Measurements from ENCODE around the gene DCANP1.

Gene DCANP1

DNA sequence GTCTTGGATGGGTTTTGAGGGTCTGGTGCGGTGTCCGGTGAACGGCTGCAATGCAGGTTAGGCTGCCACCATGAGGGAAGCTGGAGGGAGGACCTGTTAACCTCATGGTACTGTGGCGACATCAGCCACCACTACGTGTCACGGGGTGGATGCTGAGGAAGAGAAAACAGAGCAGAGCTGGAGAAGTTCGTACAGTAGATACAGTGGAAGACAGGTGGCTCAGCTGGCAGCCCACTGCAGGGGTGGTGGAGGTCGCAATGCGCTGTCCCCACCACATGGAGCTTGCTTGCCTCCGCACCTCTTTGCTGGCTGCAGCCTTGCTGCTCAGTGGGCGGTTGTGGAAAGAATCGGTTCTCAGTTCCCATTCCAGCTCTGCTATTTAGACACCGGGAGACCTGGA lies 2.8 kb downstream of the DCANP1 start:
- H2BK5ac ChIP-seq (ENCODE audit: low read length) = no peak overlapping the region
- H3K9me3 ChIP-seq (replicated peaks in 1 of 2; ENCODE audit: control insufficient read depth in 2 of 2, insufficient read depth in 1 of 2, low read depth in 1 of 2, low read length in 2 of 2) = no peaks in the 10 kb centered on the region
- peaks cover 0 to 2% of the 10 kb centered on the region in 2 donors for H3K36me3 ChIP-seq (replicated peaks in 1 of 2; ENCODE audit: control insufficient read depth in 2 of 2, insufficient read depth in 2 of 2, low read length in 2 of 2)
- DNase-seq (ENCODE audit: low spot score) = no peak
- H3K14ac ChIP-seq (ENCODE audit: low read length) = peak overlapping the region; percentile 83
- H3K27ac ChIP-seq (replicated peaks; ENCODE audit: low read length) = no peak overlapping the region
- no peak overlapping the region for H3K4ac ChIP-seq (ENCODE audit: low read length)
- H3K4me1 ChIP-seq (ENCODE audit: control insufficient read depth in 2 of 2, insufficient read depth in 1 of 2, low read depth in 1 of 2, low read length in 2 of 2) = peaks cover 0 to 21% of the 10 kb centered on the region in 2 donors
- no peak overlapping the region for H3K4me2 ChIP-seq (ENCODE audit: insufficient read depth, low read length, poor library complexity, severe bottlenecking)
- H2BK120ac ChIP-seq (ENCODE audit: low read depth, low read length) = no peak overlapping the region
- no peak overlapping the region for H3K4me3 ChIP-seq (ENCODE audit: low read length in 2 of 2)
- no CpG with 5 or more reads among the region's 13 CpGs for WGBS, 2 donors (ENCODE audit: extremely low coverage in 2 of 2, insufficient read length in 2 of 2, insufficient replicate concordance in 1 of 2)
- H2AFZ ChIP-seq (ENCODE audit: low read length) = no peak overlapping the region
- H3K27me3 ChIP-seq (ENCODE audit: control insufficient read depth in 3 of 3, insufficient read depth in 3 of 3, low read depth in 1 of 3, low read length in 3 of 3) = peaks cover 0 to 15% (median 0%) of the 10 kb centered on the region in 3 experiments
- peak overlapping the region; percentile 55 for H3K23ac ChIP-seq (ENCODE audit: low read depth, low read length, poor library complexity)
- no peak overlapping the region for H2BK15ac ChIP-seq (ENCODE audit: low read length)
- H2AK5ac ChIP-seq (ENCODE audit: low read depth, low read length) = peak overlapping the region; percentile 71
- H2BK12ac ChIP-seq (ENCODE audit: low read length) = peak overlapping the region; percentile 78
- H3K79me1 ChIP-seq (ENCODE audit: low read depth, low read length) = no peaks in the 10 kb centered on the region
- H3K9ac ChIP-seq (ENCODE audit: low read depth, low read length, poor library complexity) = peak overlapping the region; percentile 38
- no peak overlapping the region for H4K8ac ChIP-seq (ENCODE audit: low read depth, low read length)
- peak overlapping the region; percentile 32 for H4K91ac ChIP-seq (ENCODE audit: low read depth, low read length, poor library complexity)
- H3K18ac ChIP-seq (ENCODE audit: low read length) = peak overlapping the region; percentile 5

GRCh38 chr5:135443161-135443960 lies 3.8 kb downstream of the DCANP1 start:
- H3K9me3 ChIP-seq (replicated peaks in 1 of 2; ENCODE audit: control insufficient read depth in 2 of 2, insufficient read depth in 1 of 2, low read depth in 1 of 2, low read length in 2 of 2) = no peaks in the 10 kb centered on the region
- H4K8ac ChIP-seq (ENCODE audit: low read depth, low read length) = no peak overlapping the region
- H3K9ac ChIP-seq (ENCODE audit: low read depth, low read length, poor library complexity) = no peak overlapping the region
- H3K27ac ChIP-seq (replicated peaks; ENCODE audit: low read length) = no peak overlapping the region
- no peak overlapping the region for H3K18ac ChIP-seq (ENCODE audit: low read length)
- no peak overlapping the region for H2BK120ac ChIP-seq (ENCODE audit: low read depth, low read length)
- peaks cover 0 to 2% of the 10 kb centered on the region in 2 donors for H3K36me3 ChIP-seq (replicated peaks in 1 of 2; ENCODE audit: control insufficient read depth in 2 of 2, insufficient read depth in 2 of 2, low read length in 2 of 2)
- no peak overlapping the region for H2AFZ ChIP-seq (ENCODE audit: low read length)
- no peak overlapping the region for H3K23ac ChIP-seq (ENCODE audit: low read depth, low read length, poor library complexity)
- no peak overlapping the region for H3K14ac ChIP-seq (ENCODE audit: low read length)
- no peak overlapping the region for H4K91ac ChIP-seq (ENCODE audit: low read depth, low read length, poor library complexity)
- peaks cover 0 to 21% of the 10 kb centered on the region in 2 donors for H3K4me1 ChIP-seq (ENCODE audit: control insufficient read depth in 2 of 2, insufficient read depth in 1 of 2, low read depth in 1 of 2, low read length in 2 of 2)
- no peak overlapping the region for H2BK12ac ChIP-seq (ENCODE audit: low read length)
- no peaks in the 10 kb centered on the region for H3K79me1 ChIP-seq (ENCODE audit: low read depth, low read length)
- no peak overlapping the region for H3K4me3 ChIP-seq (ENCODE audit: low read length in 2 of 2)
- WGBS, 2 donors (ENCODE audit: extremely low coverage in 2 of 2, insufficient read length in 2 of 2, insufficient replicate concordance in 1 of 2) = no CpG with 5 or more reads among the region's 6 CpGs
- DNase-seq (ENCODE audit: low spot score) = no peak
- no peak overlapping the region for H2BK5ac ChIP-seq (ENCODE audit: low read length)
- no peak overlapping the region for H2AK5ac ChIP-seq (ENCODE audit: low read depth, low read length)
- no peak overlapping the region for H3K4me2 ChIP-seq (ENCODE audit: insufficient read depth, low read length, poor library complexity, severe bottlenecking)
- no peak overlapping the region for H3K4ac ChIP-seq (ENCODE audit: low read length)
- H3K27me3 ChIP-seq (ENCODE audit: control insufficient read depth in 3 of 3, insufficient read depth in 3 of 3, low read depth in 1 of 3, low read length in 3 of 3) = peaks cover 0 to 13% (median 0%) of the 10 kb centered on the region in 3 experiments
- H2BK15ac ChIP-seq (ENCODE audit: low read length) = no peak overlapping the region

- peak overlapping the region; percentile 11 for H3K18ac ChIP-seq (ENCODE audit: low read length)
- H2AFZ ChIP-seq (ENCODE audit: low read length) = no peak overlapping the region
- no peak overlapping the region for H3K4me3 ChIP-seq (ENCODE audit: low read length in 2 of 2)
- no peak overlapping the region for H2BK120ac ChIP-seq (ENCODE audit: low read depth, low read length)
- DNase-seq (ENCODE audit: low spot score) = no peak
- H3K79me1 ChIP-seq (ENCODE audit: low read depth, low read length) = no peaks in the 10 kb centered on the region
- peaks cover 0 to 10% (median 0%) of the 10 kb centered on the region in 3 experiments for H3K27me3 ChIP-seq (ENCODE audit: control insufficient read depth in 3 of 3, insufficient read depth in 3 of 3, low read depth in 1 of 3, low read length in 3 of 3)
- H2BK15ac ChIP-seq (ENCODE audit: low read length) = no peak overlapping the region
- no peak overlapping the region for H3K23ac ChIP-seq (ENCODE audit: low read depth, low read length, poor library complexity)
- H4K8ac ChIP-seq (ENCODE audit: low read depth, low read length) = no peak overlapping the region
- H2BK12ac ChIP-seq (ENCODE audit: low read length) = no peak overlapping the region
- H3K14ac ChIP-seq (ENCODE audit: low read length) = no peak overlapping the region
- no peak overlapping the region for H3K27ac ChIP-seq (replicated peaks; ENCODE audit: low read length)
- H4K91ac ChIP-seq (ENCODE audit: low read depth, low read length, poor library complexity) = no peak overlapping the region
- H3K36me3 ChIP-seq (replicated peaks in 1 of 2; ENCODE audit: control insufficient read depth in 2 of 2, insufficient read depth in 2 of 2, low read length in 2 of 2) = peaks cover 0 to 2% of the 10 kb centered on the region in 2 donors
- no peak overlapping the region for H3K9ac ChIP-seq (ENCODE audit: low read depth, low read length, poor library complexity)
- no CpG with 5 or more reads among the region's 8 CpGs for WGBS, 2 donors (ENCODE audit: extremely low coverage in 2 of 2, insufficient read length in 2 of 2, insufficient replicate concordance in 1 of 2)
- H3K4me1 ChIP-seq (ENCODE audit: control insufficient read depth in 2 of 2, insufficient read depth in 1 of 2, low read depth in 1 of 2, low read length in 2 of 2) = peaks cover 0 to 19% of the 10 kb centered on the region in 2 donors
- H2BK5ac ChIP-seq (ENCODE audit: low read length) = no peak overlapping the region
- H3K9me3 ChIP-seq (replicated peaks in 1 of 2; ENCODE audit: control insufficient read depth in 2 of 2, insufficient read depth in 1 of 2, low read depth in 1 of 2, low read length in 2 of 2) = no peaks in the 10 kb centered on the region
- no peak overlapping the region for H3K4me2 ChIP-seq (ENCODE audit: insufficient read depth, low read length, poor library complexity, severe bottlenecking)
- no peak overlapping the region for H3K4ac ChIP-seq (ENCODE audit: low read length)
- peak overlapping the region; percentile 20 for H2AK5ac ChIP-seq (ENCODE audit: low read depth, low read length)
These were observed 4.6 kb downstream of the DCANP1 start for GRCh38 chr5:135442431-135443160.

- H3K4me2 ChIP-seq (ENCODE audit: insufficient read depth, low read length, poor library complexity, severe bottlenecking) = no peak overlapping the region
- H2BK120ac ChIP-seq (ENCODE audit: low read depth, low read length) = no peak overlapping the region
- H4K8ac ChIP-seq (ENCODE audit: low read depth, low read length) = no peak overlapping the region
- WGBS, 2 donors (ENCODE audit: extremely low coverage in 2 of 2, insufficient read length in 2 of 2, insufficient replicate concordance in 1 of 2) = no CpG with 5 or more reads among the region's 4 CpGs
- no peak overlapping the region for H3K9ac ChIP-seq (ENCODE audit: low read depth, low read length, poor library complexity)
- no peak overlapping the region for H2AFZ ChIP-seq (ENCODE audit: low read length)
- DNase-seq (ENCODE audit: low spot score) = no peak
- H3K23ac ChIP-seq (ENCODE audit: low read depth, low read length, poor library complexity) = no peak overlapping the region
- H3K18ac ChIP-seq (ENCODE audit: low read length) = no peak overlapping the region
- peaks cover 0 to 2% of the 10 kb centered on the region in 2 donors for H3K36me3 ChIP-seq (replicated peaks in 1 of 2; ENCODE audit: control insufficient read depth in 2 of 2, insufficient read depth in 2 of 2, low read length in 2 of 2)
- no peaks in the 10 kb centered on the region for H3K79me1 ChIP-seq (ENCODE audit: low read depth, low read length)
- H4K91ac ChIP-seq (ENCODE audit: low read depth, low read length, poor library complexity) = no peak overlapping the region
- H3K14ac ChIP-seq (ENCODE audit: low read length) = no peak overlapping the region
- no peak overlapping the region for H2BK5ac ChIP-seq (ENCODE audit: low read length)
- H2BK15ac ChIP-seq (ENCODE audit: low read length) = no peak overlapping the region
- no peak overlapping the region for H3K27ac ChIP-seq (replicated peaks; ENCODE audit: low read length)
- H3K4ac ChIP-seq (ENCODE audit: low read length) = no peak overlapping the region
- H3K4me3 ChIP-seq (ENCODE audit: low read length in 2 of 2) = peak overlapping the region in 1 of 2 donors; percentile 23
- H3K27me3 ChIP-seq (ENCODE audit: control insufficient read depth in 3 of 3, insufficient read depth in 3 of 3, low read depth in 1 of 3, low read length in 3 of 3) = peaks cover 0 to 10% (median 0%) of the 10 kb centered on the region in 3 experiments
- no peak overlapping the region for H2AK5ac ChIP-seq (ENCODE audit: low read depth, low read length)
- H2BK12ac ChIP-seq (ENCODE audit: low read length) = no peak overlapping the region
- H3K4me1 ChIP-seq (ENCODE audit: control insufficient read depth in 2 of 2, insufficient read depth in 1 of 2, low read depth in 1 of 2, low read length in 2 of 2) = peaks cover 0 to 19% of the 10 kb centered on the region in 2 donors
- no peaks in the 10 kb centered on the region for H3K9me3 ChIP-seq (replicated peaks in 1 of 2; ENCODE audit: control insufficient read depth in 2 of 2, insufficient read depth in 1 of 2, low read depth in 1 of 2, low read length in 2 of 2)
These were observed 5.2 kb downstream of the DCANP1 start for GRCh38 chr5:135441919-135442318.
